ENCODE measurements around the gene SPINT3.

DNA sequence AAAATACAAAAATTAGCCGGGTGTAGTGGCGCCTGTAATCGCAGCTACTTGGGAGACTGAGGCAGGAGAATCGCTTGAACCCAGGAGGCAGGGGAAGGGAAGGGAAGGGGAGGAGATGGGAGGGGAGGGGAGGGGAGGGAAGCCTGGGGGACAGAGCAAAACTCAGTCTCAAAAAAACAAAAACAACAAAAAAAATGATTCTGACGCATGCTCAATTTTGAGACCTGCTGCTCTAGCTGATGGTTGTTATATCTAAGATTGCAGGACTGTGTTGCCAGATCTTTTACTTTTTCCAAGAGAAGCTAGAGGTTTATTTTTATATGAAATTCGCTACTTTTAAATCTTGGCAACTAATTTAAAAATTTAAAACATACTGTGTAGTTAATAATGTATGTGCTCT is 48.2 kb downstream of the SPINT3 start:
- TF ChIP-seq POLR2AphosphoS5 (IDR thresholded peaks at IDR 0.05; ENCODE audit: low read depth, low read length) (no peak), SIN3A (IDR thresholded peaks at IDR 0.05; ENCODE audit: borderline replicate concordance, insufficient read depth, low read depth, low read length) (no peak), TCF7L2 (IDR thresholded peaks at IDR 0.05; ENCODE audit: low read depth, low read length) (no peak)
- TF ChIP-seq, protein P1, sequence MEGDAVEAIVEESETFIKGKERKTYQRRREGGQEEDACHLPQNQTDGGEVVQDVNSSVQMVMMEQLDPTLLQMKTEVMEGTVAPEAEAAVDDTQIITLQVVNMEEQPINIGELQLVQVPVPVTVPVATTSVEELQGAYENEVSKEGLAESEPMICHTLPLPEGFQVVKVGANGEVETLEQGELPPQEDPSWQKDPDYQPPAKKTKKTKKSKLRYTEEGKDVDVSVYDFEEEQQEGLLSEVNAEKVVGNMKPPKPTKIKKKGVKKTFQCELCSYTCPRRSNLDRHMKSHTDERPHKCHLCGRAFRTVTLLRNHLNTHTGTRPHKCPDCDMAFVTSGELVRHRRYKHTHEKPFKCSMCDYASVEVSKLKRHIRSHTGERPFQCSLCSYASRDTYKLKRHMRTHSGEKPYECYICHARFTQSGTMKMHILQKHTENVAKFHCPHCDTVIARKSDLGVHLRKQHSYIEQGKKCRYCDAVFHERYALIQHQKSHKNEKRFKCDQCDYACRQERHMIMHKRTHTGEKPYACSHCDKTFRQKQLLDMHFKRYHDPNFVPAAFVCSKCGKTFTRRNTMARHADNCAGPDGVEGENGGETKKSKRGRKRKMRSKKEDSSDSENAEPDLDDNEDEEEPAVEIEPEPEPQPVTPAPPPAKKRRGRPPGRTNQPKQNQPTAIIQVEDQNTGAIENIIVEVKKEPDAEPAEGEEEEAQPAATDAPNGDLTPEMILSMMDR (IDR thresholded peaks at IDR 0.05), result no peak
- TF ChIP-seq, protein P2, sequence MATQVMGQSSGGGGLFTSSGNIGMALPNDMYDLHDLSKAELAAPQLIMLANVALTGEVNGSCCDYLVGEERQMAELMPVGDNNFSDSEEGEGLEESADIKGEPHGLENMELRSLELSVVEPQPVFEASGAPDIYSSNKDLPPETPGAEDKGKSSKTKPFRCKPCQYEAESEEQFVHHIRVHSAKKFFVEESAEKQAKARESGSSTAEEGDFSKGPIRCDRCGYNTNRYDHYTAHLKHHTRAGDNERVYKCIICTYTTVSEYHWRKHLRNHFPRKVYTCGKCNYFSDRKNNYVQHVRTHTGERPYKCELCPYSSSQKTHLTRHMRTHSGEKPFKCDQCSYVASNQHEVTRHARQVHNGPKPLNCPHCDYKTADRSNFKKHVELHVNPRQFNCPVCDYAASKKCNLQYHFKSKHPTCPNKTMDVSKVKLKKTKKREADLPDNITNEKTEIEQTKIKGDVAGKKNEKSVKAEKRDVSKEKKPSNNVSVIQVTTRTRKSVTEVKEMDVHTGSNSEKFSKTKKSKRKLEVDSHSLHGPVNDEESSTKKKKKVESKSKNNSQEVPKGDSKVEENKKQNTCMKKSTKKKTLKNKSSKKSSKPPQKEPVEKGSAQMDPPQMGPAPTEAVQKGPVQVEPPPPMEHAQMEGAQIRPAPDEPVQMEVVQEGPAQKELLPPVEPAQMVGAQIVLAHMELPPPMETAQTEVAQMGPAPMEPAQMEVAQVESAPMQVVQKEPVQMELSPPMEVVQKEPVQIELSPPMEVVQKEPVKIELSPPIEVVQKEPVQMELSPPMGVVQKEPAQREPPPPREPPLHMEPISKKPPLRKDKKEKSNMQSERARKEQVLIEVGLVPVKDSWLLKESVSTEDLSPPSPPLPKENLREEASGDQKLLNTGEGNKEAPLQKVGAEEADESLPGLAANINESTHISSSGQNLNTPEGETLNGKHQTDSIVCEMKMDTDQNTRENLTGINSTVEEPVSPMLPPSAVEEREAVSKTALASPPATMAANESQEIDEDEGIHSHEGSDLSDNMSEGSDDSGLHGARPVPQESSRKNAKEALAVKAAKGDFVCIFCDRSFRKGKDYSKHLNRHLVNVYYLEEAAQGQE (IDR thresholded peaks at IDR 0.05; ENCODE audit: insufficient read depth in 1 of 2, low read depth in 2 of 2, low read length in 1 of 2), result no peak
